Tibial artery (tissue), 4 donors: Measurements from ENCODE around the gene SLC22A7.
"Not testable (repeated sequence)": the region's sequence is repeated elsewhere in the genome, so short reads cannot be mapped to it uniquely, and the experiment has no call there.

Experiments
- DNase-seq, 2 donors: peaks; one replicate each; pipeline ENCODE4 v3.0.0-alpha.2; 2019
- H3K27ac ChIP-seq, 2 donors: fragments of 200-600 bp; sonication (generic) in 1 of 2; 1 replicate in 1 of 2; 2 replicates in 1 of 2; pipeline ENCODE4 v1.5.1; 2018 to 2019; ENCODE audit warnings: mild to moderate bottlenecking in 1 of 2
- H3K27me3 ChIP-seq, 2 donors: fragments of 200-600 bp; sonication (generic) in 1 of 2; one replicate each; pipeline versions ENCODE4 v1.5.1 to v1.6.0; 2016 to 2019
- H3K36me3 ChIP-seq, 3 donors: fragments of 200-600 bp; sonication (generic) in 2 of 3; one replicate each; pipeline ENCODE4 v1.5.1; 2016 to 2019; ENCODE audit warnings: mild to moderate bottlenecking in 2 of 3
- H3K4me1 ChIP-seq, 4 donors: fragments of 200-600 bp; sonication (generic) in 2 of 4; 1 replicate in 3 of 4; 2 replicates in 1 of 4; pipeline ENCODE4 v1.5.1; 2016 to 2019
- H3K4me3 ChIP-seq, 2 donors: fragments of 200-600 bp; sonication (generic) in 1 of 2; 1 replicate in 1 of 2; 2 replicates in 1 of 2; pipeline ENCODE4 v1.5.1; 2018 to 2019; ENCODE audit warnings: mild to moderate bottlenecking in 2 of 2
- H3K9me3 ChIP-seq, 3 donors: fragments of 200-600 bp; sonication (generic) in 1 of 3; one replicate each; pipeline ENCODE4 v1.5.1; 2016 to 2019
- intact Hi-C: fragments of 100-400 bp; cut with DNase I; formaldehyde crosslinking; loops from one replicate; pipeline ENCODE4 v1.15.0; 2023; ENCODE audit warnings: low total_unique reads
- TF ChIP-seq, protein P1 (sequence below), 2 experiments: fragments of 200-600 bp in 1 of 2; fragments of 450-650 bp in 1 of 2; IDR thresholded peaks; one replicate each; pipeline ENCODE4 v1.5.1; 2017 to 2019; ENCODE audit warnings: antibody characterized with exemption in 2 of 2, mild to moderate bottlenecking in 1 of 2, moderate library complexity in 1 of 2

SLC22A7 gene

DNA sequence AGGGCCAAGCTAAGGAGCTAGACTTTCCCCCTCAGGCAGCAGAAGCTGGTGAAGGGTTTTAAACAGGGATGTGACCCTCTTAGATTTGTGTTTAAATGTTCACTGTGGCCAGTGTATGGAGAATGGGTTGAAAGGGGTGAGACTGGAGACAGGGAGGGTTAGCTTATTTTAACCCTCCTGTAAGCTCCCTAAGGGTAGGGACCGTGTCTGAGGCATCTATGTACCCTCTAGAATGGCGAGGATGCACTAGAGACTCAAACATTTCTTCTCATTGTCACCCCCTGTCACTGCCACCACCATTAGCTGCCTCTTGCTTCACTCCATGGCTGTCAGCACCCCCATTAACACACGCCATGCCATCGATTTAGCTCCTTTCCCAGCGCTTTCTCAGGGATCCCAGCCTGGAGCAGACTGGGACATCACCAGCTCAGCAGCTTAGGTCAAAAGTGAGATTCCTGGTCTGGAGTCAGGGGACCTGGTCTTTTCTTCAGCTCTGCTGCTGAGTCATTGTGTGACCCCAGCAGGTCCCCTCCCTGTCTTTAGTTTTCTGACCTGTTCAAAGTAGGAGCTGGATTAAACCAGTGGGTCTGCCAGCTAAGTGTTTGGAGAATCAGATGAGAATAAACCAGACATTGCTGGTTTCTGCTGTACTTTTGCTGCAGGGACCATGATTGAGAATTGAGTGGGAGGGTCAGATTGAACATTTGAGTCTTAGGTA, 1.1 kb upstream of the SLC22A7 start:
- no peaks in the 10 kb centered on the region for H3K36me3 ChIP-seq
- TF ChIP-seq, protein P1, sequence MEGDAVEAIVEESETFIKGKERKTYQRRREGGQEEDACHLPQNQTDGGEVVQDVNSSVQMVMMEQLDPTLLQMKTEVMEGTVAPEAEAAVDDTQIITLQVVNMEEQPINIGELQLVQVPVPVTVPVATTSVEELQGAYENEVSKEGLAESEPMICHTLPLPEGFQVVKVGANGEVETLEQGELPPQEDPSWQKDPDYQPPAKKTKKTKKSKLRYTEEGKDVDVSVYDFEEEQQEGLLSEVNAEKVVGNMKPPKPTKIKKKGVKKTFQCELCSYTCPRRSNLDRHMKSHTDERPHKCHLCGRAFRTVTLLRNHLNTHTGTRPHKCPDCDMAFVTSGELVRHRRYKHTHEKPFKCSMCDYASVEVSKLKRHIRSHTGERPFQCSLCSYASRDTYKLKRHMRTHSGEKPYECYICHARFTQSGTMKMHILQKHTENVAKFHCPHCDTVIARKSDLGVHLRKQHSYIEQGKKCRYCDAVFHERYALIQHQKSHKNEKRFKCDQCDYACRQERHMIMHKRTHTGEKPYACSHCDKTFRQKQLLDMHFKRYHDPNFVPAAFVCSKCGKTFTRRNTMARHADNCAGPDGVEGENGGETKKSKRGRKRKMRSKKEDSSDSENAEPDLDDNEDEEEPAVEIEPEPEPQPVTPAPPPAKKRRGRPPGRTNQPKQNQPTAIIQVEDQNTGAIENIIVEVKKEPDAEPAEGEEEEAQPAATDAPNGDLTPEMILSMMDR (IDR thresholded peaks at IDR 0.05): no peak
- no peak overlapping the region for H3K27ac ChIP-seq
- no peaks in the 10 kb centered on the region for H3K4me1 ChIP-seq
- peaks cover 0 to 43% of the 10 kb centered on the region in 2 donors for H3K27me3 ChIP-seq
- no peaks in the 10 kb centered on the region for H3K9me3 ChIP-seq
- no peak overlapping the region for H3K4me3 ChIP-seq
- no peak for DNase-seq
- intact Hi-C loops: no loop called here

DNA sequence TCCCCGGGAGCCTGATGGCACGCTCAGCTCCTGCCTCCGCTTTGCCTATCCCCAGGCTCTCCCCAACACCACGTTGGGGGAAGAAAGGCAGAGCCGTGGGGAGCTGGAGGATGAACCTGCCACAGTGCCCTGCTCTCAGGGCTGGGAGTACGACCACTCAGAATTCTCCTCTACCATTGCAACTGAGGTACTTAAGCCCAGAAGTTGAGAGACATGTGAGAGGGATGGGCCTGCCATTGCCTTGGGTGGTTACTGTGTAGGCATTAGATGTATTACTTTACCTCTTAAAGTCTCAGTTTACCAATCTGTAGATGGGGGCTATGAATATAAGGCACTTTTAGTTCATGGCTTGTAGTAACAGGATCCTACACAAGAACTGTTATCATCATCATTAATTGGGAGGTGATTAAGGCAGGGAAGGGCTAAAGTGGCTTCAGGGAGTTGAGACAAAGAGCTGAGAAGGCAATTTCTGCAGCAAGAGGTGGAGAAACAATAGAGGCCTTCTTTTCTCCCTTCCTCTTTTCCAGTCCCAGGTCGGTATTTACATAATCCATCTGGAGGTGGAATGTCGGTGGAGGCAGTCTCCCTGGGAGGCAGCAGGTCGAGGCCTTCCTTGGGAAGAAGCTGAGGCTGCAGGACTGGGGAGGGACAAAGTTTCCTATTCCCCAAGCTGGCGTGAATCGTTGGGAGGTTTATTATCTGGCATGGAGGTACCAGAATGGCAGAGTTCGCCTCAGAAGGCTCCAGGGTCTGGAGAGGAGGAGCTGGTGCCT, 691 bp downstream of the SLC22A7 start:
- no peak overlapping the region for H3K4me3 ChIP-seq
- no peaks in the 10 kb centered on the region for H3K36me3 ChIP-seq
- no peaks in the 10 kb centered on the region for H3K9me3 ChIP-seq
- intact Hi-C loops: no loop called here
- no peak overlapping the region for H3K27ac ChIP-seq
- H3K4me1 ChIP-seq: no peaks in the 10 kb centered on the region
- DNase-seq: no peak
- TF ChIP-seq, protein P1 (IDR thresholded peaks at IDR 0.05): no peak
- H3K27me3 ChIP-seq: peaks cover 0 to 48% of the 10 kb centered on the region in 2 donors

DNA sequence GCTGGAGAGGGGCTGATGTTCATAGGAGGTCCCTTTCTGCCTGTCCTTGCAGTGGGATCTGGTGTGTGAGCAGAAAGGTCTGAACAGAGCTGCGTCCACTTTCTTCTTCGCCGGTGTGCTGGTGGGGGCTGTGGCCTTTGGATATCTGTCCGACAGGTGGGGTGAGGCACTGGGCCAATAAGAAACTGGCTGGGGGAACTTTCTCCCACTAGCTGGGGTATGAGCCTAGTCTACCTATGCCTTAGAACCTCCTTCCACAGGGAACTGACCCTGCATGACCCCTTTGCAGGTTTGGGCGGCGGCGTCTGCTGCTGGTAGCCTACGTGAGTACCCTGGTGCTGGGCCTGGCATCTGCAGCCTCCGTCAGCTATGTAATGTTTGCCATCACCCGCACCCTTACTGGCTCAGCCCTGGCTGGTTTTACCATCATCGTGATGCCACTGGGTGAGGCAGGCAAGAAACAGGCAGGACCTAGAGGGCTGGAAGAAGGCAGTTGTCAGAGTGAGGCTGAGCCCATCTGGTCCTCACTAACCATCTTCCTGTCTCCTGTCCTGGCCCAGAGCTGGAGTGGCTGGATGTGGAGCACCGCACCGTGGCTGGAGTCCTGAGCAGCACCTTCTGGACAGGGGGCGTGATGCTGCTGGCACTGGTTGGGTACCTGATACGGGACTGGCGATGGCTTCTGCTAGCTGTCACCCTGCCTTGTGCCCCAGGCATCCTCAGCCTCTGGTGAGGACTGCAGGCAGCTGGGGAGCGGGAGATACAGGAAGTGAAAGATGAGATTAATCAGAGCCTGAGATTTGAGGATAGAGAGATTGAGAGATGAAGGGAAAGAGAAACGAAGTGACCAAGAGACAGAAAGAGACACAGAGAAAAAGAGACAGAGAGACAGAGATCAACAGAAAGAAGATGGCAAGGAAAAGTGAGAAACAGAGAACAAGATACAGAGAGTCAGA, 1.6 kb downstream of the SLC22A7 start:
- TF ChIP-seq, protein P1 (IDR thresholded peaks at IDR 0.05): no peak
- Histone ChIP-seq H3K27me3 (peaks cover 0 to 48% of the 10 kb centered on the region in 2 donors), H3K4me3 (no peak overlapping the region), H3K9me3 (no peaks in the 10 kb centered on the region), H3K36me3 (no peaks in the 10 kb centered on the region), H3K4me1 (no peaks in the 10 kb centered on the region), H3K27ac (no peak overlapping the region)
- intact Hi-C loops: no loop called here
- DNase-seq: no peak

DNA sequence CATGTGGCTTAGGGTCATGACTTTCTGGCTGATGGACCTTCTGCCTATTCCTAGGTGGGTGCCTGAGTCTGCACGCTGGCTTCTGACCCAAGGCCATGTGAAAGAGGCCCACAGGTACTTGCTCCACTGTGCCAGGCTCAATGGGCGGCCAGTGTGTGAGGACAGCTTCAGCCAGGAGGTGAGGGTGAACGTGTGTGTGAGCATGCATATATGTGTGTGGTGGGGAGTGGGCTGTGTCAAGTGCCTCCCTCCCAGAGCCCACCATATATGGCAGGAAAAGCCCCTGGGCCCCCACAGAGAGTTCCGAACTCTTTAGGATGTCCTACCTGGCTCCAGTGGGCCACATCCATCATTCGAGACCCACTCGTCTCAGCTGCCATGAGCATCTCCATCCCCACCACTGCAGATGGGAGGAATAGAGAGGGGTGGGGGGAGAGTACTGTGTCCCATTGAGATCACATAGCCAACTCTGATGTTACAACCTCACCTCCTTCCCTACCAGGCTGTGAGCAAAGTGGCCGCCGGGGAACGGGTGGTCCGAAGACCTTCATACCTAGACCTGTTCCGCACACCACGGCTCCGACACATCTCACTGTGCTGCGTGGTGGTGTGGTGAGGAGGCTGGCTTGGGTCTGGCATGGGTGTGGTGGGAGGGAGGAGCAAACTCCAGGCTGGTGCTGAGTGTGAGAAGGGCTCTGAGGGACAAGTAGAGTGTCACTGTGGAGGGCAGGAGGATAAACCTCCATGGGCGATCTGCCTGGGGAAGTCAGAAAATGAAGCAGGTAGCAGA, 3.2 kb downstream of the SLC22A7 start:
- Histone ChIP-seq H3K4me3 (no peak overlapping the region), H3K27me3 (peaks cover 0 to 53% of the 10 kb centered on the region in 2 donors), H3K27ac (no peak overlapping the region), H3K9me3 (no peaks in the 10 kb centered on the region), H3K36me3 (no peaks in the 10 kb centered on the region), H3K4me1 (no peaks in the 10 kb centered on the region)
- intact Hi-C loops: no loop called here
- TF ChIP-seq, protein P1 (IDR thresholded peaks at IDR 0.05): no peak
- no peak for DNase-seq

DNA sequence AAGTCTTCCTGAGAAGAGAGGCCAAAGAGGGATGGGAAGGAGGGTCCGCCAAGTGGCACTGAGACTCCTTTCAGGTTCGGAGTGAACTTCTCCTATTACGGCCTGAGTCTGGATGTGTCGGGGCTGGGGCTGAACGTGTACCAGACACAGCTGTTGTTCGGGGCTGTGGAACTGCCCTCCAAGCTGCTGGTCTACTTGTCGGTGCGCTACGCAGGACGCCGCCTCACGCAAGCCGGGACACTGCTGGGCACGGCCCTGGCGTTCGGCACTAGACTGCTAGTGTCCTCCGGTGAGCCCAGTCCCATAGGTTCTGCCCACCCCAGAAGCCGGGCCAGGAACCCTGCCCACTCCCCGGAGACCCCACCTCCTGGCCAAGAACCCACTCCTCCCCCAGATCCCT, 4.1 kb downstream of the SLC22A7 start:
- intact Hi-C loops: no loop called here
- Histone ChIP-seq H3K27ac (no peak overlapping the region), H3K27me3 (peaks cover 0 to 58% of the 10 kb centered on the region in 2 donors)

DNA sequence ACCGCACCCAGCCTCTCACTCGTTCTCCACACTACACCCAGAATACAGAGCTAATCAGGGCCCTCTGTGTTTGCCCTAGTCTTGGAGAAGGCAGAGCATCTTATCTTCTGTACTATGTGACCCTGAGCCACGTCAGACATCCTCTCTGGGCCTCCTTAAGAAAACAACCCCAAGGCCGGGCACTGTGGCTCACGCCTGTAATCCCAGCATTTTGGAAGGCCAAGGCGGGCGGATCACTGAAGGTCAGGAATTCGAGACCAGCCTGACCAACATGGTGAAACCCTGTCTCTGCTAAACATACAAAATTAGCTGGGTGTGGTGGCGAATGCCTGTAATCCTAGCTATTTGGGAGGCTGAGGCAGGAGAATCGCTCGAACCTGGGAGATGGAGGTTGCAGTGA, 4.9 kb downstream of the SLC22A7 start:
- peaks cover 0 to 58% of the 10 kb centered on the region in 2 donors for H3K27me3 ChIP-seq
- not testable (repeated sequence) for DNase-seq

More for the DNA sequence above, 4.1 kb downstream of the SLC22A7 start:
- no peak for DNase-seq
- no peaks in the 10 kb centered on the region for H3K4me1 ChIP-seq
- no peaks in the 10 kb centered on the region for H3K9me3 ChIP-seq
- no peak overlapping the region for H3K4me3 ChIP-seq
- TF ChIP-seq, protein P1 (IDR thresholded peaks at IDR 0.05): no peak
- no peaks in the 10 kb centered on the region for H3K36me3 ChIP-seq

More for the DNA sequence above, 4.9 kb downstream of the SLC22A7 start:
- H3K9me3 ChIP-seq, H3K27ac ChIP-seq, H3K4me1 ChIP-seq, H3K36me3 ChIP-seq, intact Hi-C loops, H3K4me3 ChIP-seq: not testable (repeated sequence)
